HG02884 (cell line): ENCODE results near the gene NMBR.
A peak's percentile ranks its signal among the peaks of the same experiment; 100 is the strongest.
"Not testable (repeated sequence)": the region's sequence is repeated elsewhere in the genome, so short reads cannot be mapped to it uniquely, and the experiment has no call there.

Source experiments
- ATAC-seq: cut with Tn5 transposase; IDR thresholded peaks from one replicate; pipeline ENCODE4 v1.9.1; 2021; ENCODE audit warnings: mild to moderate bottlenecking, moderate library complexity; ENCODE audit not compliant: unreplicated experiment

Gene NMBR

GRCh38 chr6:142146828-142147662, at the start of gene NMBR, which contains the start of gene VTA1:
TSS of gene NMBR (minus strand) at chr6:142147122. CDS start at chr6:142088658, 58,464 bp downstream.
TSS of gene VTA1 (plus strand) at chr6:142147263. CDS start at chr6:142147288, 25 bp downstream.
- peak; percentile 100 for ATAC-seq

GRCh38 chr6:142195862-142196541, 49.1 kb upstream of the NMBR start:
- no peak for ATAC-seq

GRCh38 chr6:142193621-142194020, 46.7 kb upstream of the NMBR start:
- no peak for ATAC-seq

- no peak for ATAC-seq
Measured at GRCh38 chr6:142192343-142192742, 45.4 kb upstream of the NMBR start.

GRCh38 chr6:142189057-142189456, 42.1 kb upstream of the NMBR start:
- ATAC-seq, result no peak

- ATAC-seq, result not testable (repeated sequence)
Measured at GRCh38 chr6:142188341-142188740, 41.4 kb upstream of the NMBR start.

GRCh38 chr6:142187209-142187608, 40.3 kb upstream of the NMBR start:
- ATAC-seq, result no peak

- ATAC-seq, result no peak
Measured at GRCh38 chr6:142185641-142186040, 38.7 kb upstream of the NMBR start.

- no peak for ATAC-seq
Measured at GRCh38 chr6:142184307-142184706, 37.4 kb upstream of the NMBR start.

GRCh38 chr6:142183351-142183750, 36.4 kb upstream of the NMBR start:
- ATAC-seq, result no peak

- ATAC-seq, result no peak
Measured at GRCh38 chr6:142182004-142182403, 35.1 kb upstream of the NMBR start.

- ATAC-seq, result no peak
Measured at GRCh38 chr6:142178129-142178528, 31.2 kb upstream of the NMBR start.

GRCh38 chr6:142174703-142175102, 27.8 kb upstream of the NMBR start:
- no peak for ATAC-seq

GRCh38 chr6:142173980-142174379, 27.1 kb upstream of the NMBR start:
- ATAC-seq, result no peak

- ATAC-seq, result no peak
Measured at GRCh38 chr6:142172758-142173157, 25.8 kb upstream of the NMBR start.

GRCh38 chr6:142171351-142171750, 24.4 kb upstream of the NMBR start:
- no peak for ATAC-seq

- ATAC-seq, result no peak
Measured at GRCh38 chr6:142167486-142167885, 20.6 kb upstream of the NMBR start.

GRCh38 chr6:142167071-142167470, 20.1 kb upstream of the NMBR start:
- ATAC-seq, result no peak

GRCh38 chr6:142165227-142165626, 18.3 kb upstream of the NMBR start:
- ATAC-seq, result no peak

- no peak for ATAC-seq
Measured at GRCh38 chr6:142162780-142163179, 15.9 kb upstream of the NMBR start.

- ATAC-seq, result not testable (repeated sequence)
Measured at GRCh38 chr6:142156758-142157068, 9.8 kb upstream of the NMBR start.
